AG04450 (cell line): Measurements from ENCODE around the gene BTNL8. TPM values are rescaled to one million over a fixed set of nuclear protein-coding genes. Genes with fewer than 3 reads are reported as not detected.
A peak's percentile ranks its signal among the peaks of the same experiment; 100 is the strongest.

Source experiments
- CTCF ChIA-PET: fragments of 300-600, 350-600 bp; formaldehyde crosslinking; extraction: SDS; loops from one replicate; lab custom pipeline; 2022; ENCODE audit warnings: antibody characterized with exemption, inconsistent platforms; lab: Charles Lee
- POLR2A ChIA-PET: fragments of 350-600 bp; formaldehyde crosslinking; extraction: SDS; loops from one replicate; lab custom pipeline; 2021; ENCODE audit warnings: antibody characterized with exemption, inconsistent platforms; lab: Yijun Ruan, JAX
- DNase-seq: peaks from one replicate; pipeline ENCODE4 v3.0.0-alpha.2; 2011; ENCODE audit warnings: low read depth, low spot score
- H3K27ac ChIP-seq: one replicate; pipeline ENCODE4 v1.5.1; 2012; ENCODE audit warnings: low read depth, low read length, control low read depth
- H3K27me3 ChIP-seq: one replicate; pipeline ENCODE4 v1.6.0; 2012; ENCODE audit warnings: low read length; ENCODE audit not compliant: control insufficient read depth, insufficient read depth
- H3K4me3 ChIP-seq: 2 replicates; pipeline ENCODE4 v1.5.1; 2011; ENCODE audit warnings: mild to moderate bottlenecking, low read depth, low read length, control low read depth
- H3K9me3 ChIP-seq: 2 replicates; pipeline ENCODE4 v1.5.1; 2012; ENCODE audit warnings: low read length; ENCODE audit not compliant: control insufficient read depth, insufficient read depth
- CTCF ChIP-seq: IDR thresholded peaks from 2 replicates; pipeline ENCODE4 v1.5.1; 2011; ENCODE audit warnings: low read depth, low read length, control low read depth, inconsistent platforms
- polyA plus RNA-seq: library from polyadenylated mRNA; depleted of rRNA; stranded (reverse); fragments of >200 nt; gene quantifications from 2 replicates; pipeline ENCODE4 v1.2.3, GENCODE V29; 2011

Gene BTNL8
- polyA plus RNA-seq, 1 experiment: not detected

- peak; percentile 93 for TF ChIP-seq CTCF
- no peaks in the 10 kb centered on the region for H3K9me3 ChIP-seq
- CTCF ChIA-PET: interaction anchor here (0.6 to 3.3 kb wide), 32 partner anchors 9 to 393 kb away, joined by 3 to 14 read pairs (median 4); partner anchors contain the start of gene OR2Y1
- H3K27ac ChIP-seq: no peak overlapping the region
- H3K27me3 ChIP-seq: peaks cover 2% of the 10 kb centered on the region
- H3K4me3 ChIP-seq: no peak overlapping the region
- POLR2A ChIA-PET: no interaction called here
- DNase-seq: peak; percentile 39
These were observed 30.0 kb upstream of the BTNL8 start for GRCh38 chr5:180868960-180869359.

GRCh38 chr5:180869587-180869986, 29.4 kb upstream of the BTNL8 start:
- H3K9me3 ChIP-seq: no peaks in the 10 kb centered on the region
- peaks cover 2% of the 10 kb centered on the region for H3K27me3 ChIP-seq
- no peak overlapping the region for H3K27ac ChIP-seq
- POLR2A ChIA-PET: no interaction called here
- DNase-seq: no peak
- no peak overlapping the region for H3K4me3 ChIP-seq
- CTCF ChIA-PET: interaction anchor here (0.6 to 3.3 kb wide), 22 partner anchors 9 to 392 kb away, joined by 3 to 14 read pairs (median 5); no protein-coding TSS in a partner anchor
- TF ChIP-seq CTCF: no peak

- TF ChIP-seq CTCF: no peak
- Histone ChIP-seq H3K9me3 (no peaks in the 10 kb centered on the region), H3K27me3 (peaks cover 3% of the 10 kb centered on the region), H3K27ac (no peak overlapping the region), H3K4me3 (no peak overlapping the region)
- DNase-seq: no peak
- ChIA-PET POLR2A (no interaction called here), CTCF (interaction anchor here (1.1 to 3.3 kb wide), 7 partner anchors 9 to 91 kb away, joined by 3 to 14 read pairs (median 5); no protein-coding TSS in a partner anchor)
These were observed 28.5 kb upstream of the BTNL8 start for GRCh38 chr5:180870276-180871068.

GRCh38 chr5:180872419-180872818, 26.5 kb upstream of the BTNL8 start:
- no peak for TF ChIP-seq CTCF
- ChIA-PET CTCF (no interaction called here), POLR2A (no interaction called here)
- Histone ChIP-seq H3K27ac (no peak overlapping the region), H3K27me3 (peaks cover 3% of the 10 kb centered on the region), H3K4me3 (no peak overlapping the region), H3K9me3 (no peaks in the 10 kb centered on the region)
- no peak for DNase-seq
